ENCODE data around the gene PTPRH. TPM values are rescaled to one million over a fixed set of nuclear protein-coding genes. Genes with fewer than 3 reads are reported as not detected.
"Not testable (repeated sequence)": the region's sequence is repeated elsewhere in the genome, so short reads cannot be mapped to it uniquely, and the experiment has no call there.

The PTPRH gene
- total RNA-seq, 1 donor from 2014 or later = 2.1 TPM

DNA sequence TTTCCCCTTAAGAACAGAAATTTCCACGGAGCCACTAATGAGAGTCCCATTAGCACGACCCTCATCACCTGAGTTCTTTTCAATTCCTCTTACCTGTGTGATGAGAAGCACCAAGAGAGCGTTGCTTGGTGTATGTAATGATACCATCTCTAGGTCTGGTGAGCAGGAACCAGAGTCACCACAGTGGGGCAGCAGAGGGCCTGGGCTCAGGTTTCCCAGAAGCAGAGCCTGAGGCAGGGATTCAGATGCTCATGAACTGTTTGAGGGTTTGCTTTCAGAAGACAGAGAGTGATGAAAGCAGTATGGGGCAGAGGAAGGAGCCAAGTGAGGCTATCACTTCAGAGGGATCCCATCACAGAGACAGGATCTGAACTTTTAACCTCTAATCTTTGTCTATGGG, 3.1 kb upstream of the PTPRH start:
- TF ChIP-seq, protein P1, sequence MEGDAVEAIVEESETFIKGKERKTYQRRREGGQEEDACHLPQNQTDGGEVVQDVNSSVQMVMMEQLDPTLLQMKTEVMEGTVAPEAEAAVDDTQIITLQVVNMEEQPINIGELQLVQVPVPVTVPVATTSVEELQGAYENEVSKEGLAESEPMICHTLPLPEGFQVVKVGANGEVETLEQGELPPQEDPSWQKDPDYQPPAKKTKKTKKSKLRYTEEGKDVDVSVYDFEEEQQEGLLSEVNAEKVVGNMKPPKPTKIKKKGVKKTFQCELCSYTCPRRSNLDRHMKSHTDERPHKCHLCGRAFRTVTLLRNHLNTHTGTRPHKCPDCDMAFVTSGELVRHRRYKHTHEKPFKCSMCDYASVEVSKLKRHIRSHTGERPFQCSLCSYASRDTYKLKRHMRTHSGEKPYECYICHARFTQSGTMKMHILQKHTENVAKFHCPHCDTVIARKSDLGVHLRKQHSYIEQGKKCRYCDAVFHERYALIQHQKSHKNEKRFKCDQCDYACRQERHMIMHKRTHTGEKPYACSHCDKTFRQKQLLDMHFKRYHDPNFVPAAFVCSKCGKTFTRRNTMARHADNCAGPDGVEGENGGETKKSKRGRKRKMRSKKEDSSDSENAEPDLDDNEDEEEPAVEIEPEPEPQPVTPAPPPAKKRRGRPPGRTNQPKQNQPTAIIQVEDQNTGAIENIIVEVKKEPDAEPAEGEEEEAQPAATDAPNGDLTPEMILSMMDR (IDR thresholded peaks at IDR 0.05; ENCODE audit: insufficient read depth, low read length, poor library complexity, severe bottlenecking) = no peak
- no peak for DNase-seq (ENCODE audit: low read depth)
- H3K4me3 ChIP-seq (ENCODE audit: low read depth, low read length) = no peak overlapping the region
- no peaks in the 10 kb centered on the region for H3K27me3 ChIP-seq (ENCODE audit: control insufficient read depth, insufficient read depth, low read length)
- H3K36me3 ChIP-seq (ENCODE audit: control insufficient read depth, insufficient read depth, low read length) = no peaks in the 10 kb centered on the region

DNA sequence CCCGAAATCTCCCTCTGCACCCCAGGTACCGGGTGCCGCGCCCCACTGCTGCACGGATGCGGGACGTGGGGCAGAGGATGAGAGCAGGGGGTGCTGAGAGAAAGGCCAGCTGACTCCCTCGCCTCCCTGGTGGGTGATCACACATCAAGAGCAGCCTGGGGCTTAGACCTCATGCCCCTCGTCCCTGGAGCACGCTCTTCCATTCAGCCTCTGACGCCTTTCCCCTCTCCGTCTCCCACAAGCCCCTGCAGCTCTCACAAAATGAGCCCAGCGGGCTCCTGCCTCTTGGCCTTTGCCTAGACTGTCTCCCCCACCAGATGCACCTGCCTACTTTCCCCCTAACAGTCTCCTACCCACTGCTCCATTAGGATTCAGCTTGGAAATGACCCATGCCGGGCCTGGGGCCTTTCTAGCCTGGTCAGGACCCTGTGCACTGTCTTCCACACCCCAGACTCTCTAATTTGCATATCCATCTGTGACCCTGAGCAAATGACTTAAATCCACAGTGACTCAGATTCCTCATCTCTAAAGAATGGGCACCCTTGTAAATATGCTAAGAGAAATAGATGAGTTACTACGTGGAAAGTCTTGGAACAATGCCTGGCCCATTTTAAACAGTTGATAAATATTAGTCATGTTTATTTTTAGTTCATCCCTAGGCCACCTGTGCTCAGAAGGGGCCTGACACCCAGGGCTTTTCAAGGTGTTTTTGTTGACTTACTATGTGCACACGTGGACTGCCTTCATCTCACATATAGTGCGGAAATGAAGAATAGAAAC, 582 bp upstream of the PTPRH start:
- TF ChIP-seq, protein P1 (IDR thresholded peaks at IDR 0.05; ENCODE audit: insufficient read depth, low read length, poor library complexity, severe bottlenecking) = no peak
- Histone ChIP-seq H3K27me3 (ENCODE audit: control insufficient read depth, insufficient read depth, low read length) (no peaks in the 10 kb centered on the region), H3K36me3 (ENCODE audit: control insufficient read depth, insufficient read depth, low read length) (no peaks in the 10 kb centered on the region), H3K4me3 (ENCODE audit: low read depth, low read length) (no peak overlapping the region)
- peak; percentile 92 for DNase-seq (ENCODE audit: low read depth)

DNA sequence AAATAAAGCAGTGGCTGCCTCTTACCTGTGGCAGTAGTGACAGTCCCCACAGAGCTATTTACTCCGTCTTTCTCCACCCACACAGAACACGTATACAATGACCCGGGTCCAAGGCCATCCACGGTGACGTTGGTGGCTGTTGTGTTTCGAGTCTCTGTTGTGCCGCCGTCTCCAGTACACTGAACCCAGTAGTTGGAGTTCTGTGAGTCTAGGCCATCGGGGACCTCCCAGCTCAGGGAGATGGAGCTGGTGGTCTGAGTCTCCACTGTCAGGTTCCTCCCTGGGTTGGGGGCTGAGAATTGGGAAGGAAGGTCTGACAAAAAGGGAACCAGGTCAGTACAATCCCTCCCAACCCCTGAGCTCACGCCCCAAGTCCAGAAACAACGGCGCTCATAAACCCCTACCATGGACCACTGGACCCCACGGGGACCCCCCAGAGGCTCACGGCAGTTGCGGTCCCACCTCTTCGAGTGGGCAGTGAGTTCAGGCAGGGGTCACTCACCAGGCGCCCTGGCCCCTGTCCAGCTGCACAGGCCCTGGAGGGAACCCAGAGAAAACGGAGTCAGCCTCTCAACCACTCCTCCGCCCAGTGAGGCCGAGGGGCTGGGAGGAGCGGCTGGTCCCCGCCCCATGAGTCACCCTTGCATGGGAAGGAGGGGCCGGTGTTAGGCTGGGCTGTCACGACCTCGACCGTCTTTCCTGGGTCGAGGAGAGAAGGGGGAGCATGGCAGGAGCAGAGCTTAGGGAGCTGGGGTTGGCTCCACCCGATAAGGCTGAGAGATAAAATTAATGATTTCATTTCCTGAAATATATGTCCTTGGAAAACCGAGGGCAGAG, 2.4 kb downstream of the PTPRH start:
- Histone ChIP-seq H3K4me3 (ENCODE audit: low read depth, low read length) (no peak overlapping the region), H3K36me3 (ENCODE audit: control insufficient read depth, insufficient read depth, low read length) (no peaks in the 10 kb centered on the region)
- peak; percentile 56 for DNase-seq (ENCODE audit: low read depth)

DNA sequence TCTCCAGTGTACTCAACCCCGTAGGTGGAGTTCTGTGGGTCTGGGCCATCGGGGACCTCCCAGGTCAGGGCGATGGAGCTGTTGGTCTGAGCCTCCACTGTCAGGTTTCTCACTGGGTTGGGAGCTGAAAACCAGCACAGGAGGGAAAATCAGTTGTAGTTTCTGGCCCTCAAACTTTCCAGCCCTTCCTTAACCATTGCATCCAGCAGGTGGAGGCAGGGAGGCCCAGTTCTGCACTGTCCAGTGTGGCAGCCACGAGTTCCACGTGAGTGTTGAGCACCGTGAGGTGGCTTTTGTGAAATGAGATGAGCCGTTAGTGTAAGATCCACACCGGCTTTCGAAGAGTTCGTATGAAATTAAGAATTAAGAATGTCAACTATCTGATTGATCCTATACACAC, 7.1 kb downstream of the PTPRH start:
- not testable (repeated sequence) for H3K36me3 ChIP-seq (ENCODE audit: control insufficient read depth, insufficient read depth, low read length); DNase-seq (ENCODE audit: low read depth); H3K4me3 ChIP-seq (ENCODE audit: low read depth, low read length); H3K27me3 ChIP-seq (ENCODE audit: control insufficient read depth, insufficient read depth, low read length)

More for the DNA sequence above, 2.4 kb downstream of the PTPRH start:
- no peaks in the 10 kb centered on the region for H3K27me3 ChIP-seq (ENCODE audit: control insufficient read depth, insufficient read depth, low read length)
- TF ChIP-seq, protein P1 (IDR thresholded peaks at IDR 0.05; ENCODE audit: insufficient read depth, low read length, poor library complexity, severe bottlenecking) = no peak

DNA sequence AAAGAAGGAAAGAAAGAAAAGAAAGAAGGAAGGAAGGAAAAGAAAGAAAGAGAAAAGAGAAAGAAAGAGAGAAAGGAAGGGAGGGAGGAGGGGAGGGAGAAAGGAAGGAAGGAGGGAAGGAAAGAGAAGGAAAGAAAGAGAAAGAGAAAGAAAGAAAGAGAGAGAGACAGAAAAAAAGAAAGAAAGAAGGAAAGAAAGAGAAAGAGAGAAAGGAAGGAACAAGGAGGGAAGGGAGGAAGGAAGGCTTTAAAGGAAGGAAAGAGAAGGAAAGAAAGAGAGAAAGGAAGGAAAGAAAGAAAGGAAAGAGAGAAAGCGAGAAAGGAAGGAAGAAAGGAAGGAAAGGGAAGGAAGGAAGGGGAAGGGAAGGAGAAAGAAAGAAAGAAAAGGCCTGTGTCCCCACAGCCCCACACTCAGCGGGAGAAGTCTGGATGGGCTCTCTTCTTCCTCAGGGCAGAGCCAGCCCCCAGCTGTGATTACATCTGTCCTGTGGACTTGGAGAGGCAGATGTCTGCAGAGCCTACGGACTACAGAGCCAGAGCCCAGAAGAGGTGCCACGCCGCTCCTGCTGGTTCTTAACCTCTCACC, 9.6 kb downstream of the PTPRH start:
- TF ChIP-seq, protein P1 (IDR thresholded peaks at IDR 0.05; ENCODE audit: insufficient read depth, low read length, poor library complexity, severe bottlenecking) = no peak
- Histone ChIP-seq H3K4me3 (ENCODE audit: low read depth, low read length) (no peak overlapping the region), H3K27me3 (ENCODE audit: control insufficient read depth, insufficient read depth, low read length) (no peaks in the 10 kb centered on the region), H3K36me3 (ENCODE audit: control insufficient read depth, insufficient read depth, low read length) (no peaks in the 10 kb centered on the region)
- no peak for DNase-seq (ENCODE audit: low read depth)

DNA sequence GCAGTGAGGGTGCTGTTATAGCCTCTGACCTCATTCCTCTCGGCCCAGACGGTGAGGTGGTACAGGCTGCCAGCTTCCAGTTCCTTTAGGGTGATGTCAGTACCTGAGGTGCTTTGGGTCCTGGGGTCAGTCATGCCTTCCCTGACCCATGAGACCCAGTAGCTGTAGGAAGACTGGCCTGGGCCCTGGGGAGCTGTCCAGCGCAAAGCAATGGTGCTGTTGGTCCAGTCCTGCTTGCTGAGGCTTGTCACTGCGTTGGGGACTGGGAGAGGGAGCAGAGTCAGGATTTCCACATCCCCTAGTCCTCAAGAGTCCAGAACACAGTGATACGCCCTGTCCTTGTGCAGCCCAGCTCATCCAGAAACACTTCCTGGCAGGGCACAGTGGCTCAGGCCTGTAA, 10.7 kb downstream of the PTPRH start:
- Histone ChIP-seq H3K4me3 (ENCODE audit: low read depth, low read length) (no peak overlapping the region), H3K36me3 (ENCODE audit: control insufficient read depth, insufficient read depth, low read length) (no peaks in the 10 kb centered on the region), H3K27me3 (ENCODE audit: control insufficient read depth, insufficient read depth, low read length) (no peaks in the 10 kb centered on the region)
- DNase-seq (ENCODE audit: low read depth) = no peak
- TF ChIP-seq, protein P1 (IDR thresholded peaks at IDR 0.05; ENCODE audit: insufficient read depth, low read length, poor library complexity, severe bottlenecking) = no peak
